RWPE1 (cell line): ENCODE data around the gene ADAMTS17.
A peak's percentile ranks its signal among the peaks of the same experiment; 100 is the strongest.

Source experiments
- CTCF ChIA-PET: fragments of 350-600 bp; sonication (Branson Sonifier 250); formaldehyde crosslinking; extraction: SDS; loops from one replicate; lab custom pipeline; 2021; lab: Yijun Ruan, JAX
- POLR2A ChIA-PET: fragments of 400-600 bp; formaldehyde crosslinking; extraction: SDS; loops from one replicate; lab custom pipeline; 2020; ENCODE audit warnings: antibody characterized with exemption; ENCODE audit not compliant: low non-redundant PET; lab: Yijun Ruan, JAX
- DNase-seq: peaks from one replicate; pipeline ENCODE4 v3.0.0; 2012; ENCODE audit warnings: low spot score
- H3K27ac ChIP-seq: fragments of 450-650 bp; 2 replicates; pipeline ENCODE4 v1.5.1; 2017
- CTCF ChIP-seq: fragments of 450-650 bp; conservative IDR thresholded peaks from 2 replicates; pipeline ENCODE4 v1.5.1; 2017; ENCODE audit warnings: low read depth, mild to moderate bottlenecking

ADAMTS17 gene

GRCh38 chr15:100284191-100284590 lies 57.6 kb downstream of the ADAMTS17 start:
- ChIA-PET CTCF (interaction anchor here (1.1 kb wide), 1 partner anchor 55 kb away, joined by 9 read pairs; no protein-coding TSS in a partner anchor), POLR2A (interaction anchor here (0.6 kb wide), 1 partner anchor 358 kb away, joined by 3 read pairs; no protein-coding TSS in a partner anchor)
- peak overlapping the region; percentile 54 for H3K27ac ChIP-seq
- DNase-seq = peak; percentile 70
- TF ChIP-seq CTCF = no peak

- no peak overlapping the region for H3K27ac ChIP-seq
- CTCF ChIA-PET = no interaction called here
- no peak for DNase-seq
- no peak for TF ChIP-seq CTCF
- POLR2A ChIA-PET = no interaction called here
These were observed 60.5 kb downstream of the ADAMTS17 start for GRCh38 chr15:100281096-100281917.

- TF ChIP-seq CTCF = no peak
- ChIA-PET CTCF (interaction anchor here (1.2 to 1.3 kb wide), 2 partner anchors 59 to 70 kb away, joined by 3 read pairs; no protein-coding TSS in a partner anchor), POLR2A (no interaction called here)
- H3K27ac ChIP-seq = no peak overlapping the region
- no peak for DNase-seq
These were observed 61.9 kb downstream of the ADAMTS17 start for GRCh38 chr15:100279849-100280248.

- ChIA-PET CTCF (interaction anchor here (1.2 to 1.3 kb wide), 2 partner anchors 59 to 70 kb away, joined by 3 read pairs; no protein-coding TSS in a partner anchor), POLR2A (no interaction called here)
- no peak overlapping the region for H3K27ac ChIP-seq
- TF ChIP-seq CTCF = no peak
- no peak for DNase-seq
These were observed 62.3 kb downstream of the ADAMTS17 start for GRCh38 chr15:100279446-100279845.

- TF ChIP-seq CTCF = no peak
- ChIA-PET POLR2A (no interaction called here), CTCF (interaction anchor here (0.5 to 1.3 kb wide), 2 partner anchors 71 to 189 kb away, joined by 3 read pairs; no protein-coding TSS in a partner anchor)
- no peak for DNase-seq
- H3K27ac ChIP-seq = no peak overlapping the region
These were observed 63.0 kb downstream of the ADAMTS17 start for GRCh38 chr15:100278596-100279380.

- ChIA-PET CTCF (no interaction called here), POLR2A (no interaction called here)
- TF ChIP-seq CTCF = no peak
- DNase-seq = no peak
- H3K27ac ChIP-seq = no peak overlapping the region
These were observed 64.5 kb downstream of the ADAMTS17 start for GRCh38 chr15:100277087-100277855.
